GM15510 (cell line): ENCODE measurements around the gene DUSP28.

Experiments used
- POLR2A ChIP-seq: IDR thresholded peaks from 3 replicates; pipeline ENCODE4 v1.6.1; 2011; ENCODE audit warnings: borderline replicate concordance; ENCODE audit not compliant: insufficient read length; ENCODE audit errors: extremely low read depth

The DUSP28 gene, protein sequence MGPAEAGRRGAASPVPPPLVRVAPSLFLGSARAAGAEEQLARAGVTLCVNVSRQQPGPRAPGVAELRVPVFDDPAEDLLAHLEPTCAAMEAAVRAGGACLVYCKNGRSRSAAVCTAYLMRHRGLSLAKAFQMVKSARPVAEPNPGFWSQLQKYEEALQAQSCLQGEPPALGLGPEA

DNA sequence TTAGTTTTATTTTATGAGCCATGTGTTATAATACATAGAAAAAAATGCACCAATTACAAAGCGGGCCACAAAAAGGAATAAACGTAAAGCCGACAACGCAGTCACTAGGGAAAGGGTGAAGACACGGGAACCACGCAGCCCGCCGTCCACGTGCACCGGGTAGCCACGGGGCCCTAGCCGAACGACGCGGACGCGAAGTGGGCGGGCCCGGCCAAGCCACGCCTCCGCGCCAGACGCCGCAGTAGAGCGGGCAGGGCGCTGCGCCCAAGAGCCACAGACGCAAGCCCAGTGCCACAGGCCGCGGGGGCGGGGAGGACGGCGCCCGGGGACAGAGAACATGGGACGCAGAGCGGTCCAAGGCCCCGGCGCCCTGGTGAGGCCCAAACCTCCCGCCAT is at the start of gene DUSP28:
Gene DUSP28 (plus strand): TSS at position 274 of the 396 bp plus-strand sequence. CDS start 328 bp downstream, outside the sequence.
- TF ChIP-seq POLR2A, result peak; percentile 91

GRCh38 chr2:240510513-240511210 is 49.5 kb upstream of the DUSP28 start:
- TF ChIP-seq POLR2A, result no peak

DNA sequence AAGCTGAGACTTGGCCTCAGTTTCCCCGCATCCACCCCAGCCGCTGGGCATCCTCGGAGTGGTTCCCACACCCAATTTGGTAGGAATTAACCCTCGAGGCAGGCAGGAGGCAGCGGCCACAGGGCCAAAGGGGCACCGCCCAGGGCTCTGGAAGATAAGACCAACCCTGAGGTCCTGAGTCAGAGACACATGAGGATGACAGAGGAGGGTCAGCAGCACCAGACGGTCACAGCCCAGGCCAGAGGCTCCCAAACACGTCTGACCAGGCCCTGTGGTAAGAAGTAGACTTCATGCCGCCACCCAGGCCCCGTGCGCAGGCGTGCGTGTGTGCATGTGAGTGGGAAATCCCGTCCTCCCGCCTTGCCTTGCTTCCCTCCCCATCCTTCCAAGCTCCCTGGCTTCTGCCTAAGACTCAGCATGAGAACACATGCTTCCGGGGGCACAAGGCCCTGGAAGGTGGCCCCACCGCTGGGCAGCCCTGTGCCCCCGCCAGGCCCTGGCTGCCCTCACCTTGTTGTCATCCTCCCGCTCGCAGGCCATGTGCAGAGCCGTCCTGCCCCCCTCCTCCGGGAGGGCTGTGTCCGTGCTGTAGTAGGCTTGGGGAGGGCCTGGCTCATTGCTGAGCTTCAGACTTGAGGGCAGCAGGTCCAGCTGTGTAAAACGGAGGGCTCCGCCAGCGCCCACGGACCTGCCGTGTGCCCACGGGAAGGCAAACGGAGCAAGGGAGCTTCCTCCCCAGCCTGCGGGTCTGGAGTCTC is 48.6 kb upstream of the DUSP28 start:
- no peak for TF ChIP-seq POLR2A

- no peak for TF ChIP-seq POLR2A
Observed at GRCh38 chr2:240512109-240512485, 48.1 kb upstream of the DUSP28 start.

DNA sequence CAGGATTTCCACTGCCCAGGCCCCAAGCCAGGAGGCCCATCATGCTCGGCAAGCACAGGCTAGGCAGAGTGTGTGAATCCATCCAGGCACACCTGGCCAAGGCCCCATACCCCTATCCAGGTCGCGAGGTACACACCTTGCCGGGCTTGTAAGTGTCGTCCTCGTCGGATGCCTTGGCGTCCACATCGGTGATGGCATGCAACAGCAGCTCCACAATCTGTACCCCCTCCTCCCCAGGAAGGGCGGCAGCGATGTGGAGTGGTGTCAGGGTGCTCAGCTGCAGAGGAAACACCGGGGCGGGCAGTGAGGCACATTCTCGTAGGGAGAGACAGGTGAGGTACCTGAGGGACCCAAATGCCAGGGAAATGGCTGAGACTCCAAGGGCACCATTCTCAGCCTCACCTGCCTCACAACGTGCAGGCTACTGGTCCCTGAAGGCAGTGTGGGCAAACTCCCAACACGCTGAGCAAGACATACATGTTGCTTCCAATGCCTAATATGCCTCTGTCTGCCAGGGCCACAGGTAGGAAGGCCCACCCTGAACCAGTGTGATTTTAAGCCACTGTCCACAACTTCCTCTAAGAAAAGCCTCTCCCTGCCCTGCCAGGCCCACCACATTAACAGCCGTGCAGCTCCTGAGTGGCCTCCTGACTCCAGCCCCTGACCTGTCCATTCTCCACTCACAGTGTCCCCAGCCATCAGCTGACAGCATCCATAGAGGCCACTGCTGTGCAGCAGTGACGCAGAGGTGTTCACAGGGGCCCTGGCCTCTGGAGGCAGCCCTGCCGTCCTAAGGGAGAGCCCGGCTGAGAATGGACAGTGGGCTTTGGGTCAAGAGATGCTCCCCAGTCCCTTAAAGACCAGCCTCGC is 47.3 kb upstream of the DUSP28 start:
- TF ChIP-seq POLR2A, result no peak

- no peak for TF ChIP-seq POLR2A
Observed at GRCh38 chr2:240513549-240514287, 46.4 kb upstream of the DUSP28 start.

DNA sequence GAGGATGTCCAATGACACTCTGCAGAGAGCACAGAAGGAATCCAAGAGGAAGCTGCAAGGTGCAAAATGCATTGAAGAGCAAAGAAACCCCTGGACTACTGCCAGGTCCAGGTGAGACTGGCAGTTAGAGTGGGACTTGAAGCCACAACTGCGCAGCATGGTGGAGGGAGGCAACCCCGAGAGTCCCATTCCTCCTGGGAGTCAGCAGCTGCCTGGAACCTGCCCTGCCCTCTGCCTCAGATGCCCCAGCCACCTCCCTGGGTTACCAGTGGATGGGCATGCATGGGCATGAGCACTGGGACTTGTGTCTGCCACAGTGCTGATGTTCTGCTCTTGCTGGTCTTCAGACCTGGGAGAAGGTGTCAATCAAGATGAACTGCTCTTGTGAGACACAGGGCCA is 45.5 kb upstream of the DUSP28 start:
- TF ChIP-seq POLR2A, result no peak

GRCh38 chr2:240517342-240517741 is 42.8 kb upstream of the DUSP28 start:
- TF ChIP-seq POLR2A, result no peak

DNA sequence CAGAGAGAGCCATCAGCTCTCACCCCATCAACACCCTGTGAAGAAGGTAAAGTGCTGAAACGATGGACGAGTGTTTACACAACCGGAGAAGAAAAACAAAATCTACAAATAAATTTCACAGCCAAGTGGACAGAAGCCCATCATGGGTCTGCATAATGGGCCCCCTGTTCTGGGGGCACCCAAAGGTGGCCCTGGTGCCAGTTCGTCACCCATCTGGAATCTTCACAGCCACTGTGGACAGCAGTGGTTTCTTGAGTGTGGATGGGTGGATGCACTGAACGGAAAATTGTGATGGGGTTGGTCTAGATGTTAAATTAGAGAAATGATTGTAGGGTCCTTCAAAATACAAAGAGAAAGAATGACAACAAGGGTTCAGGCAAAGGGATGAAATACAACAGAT is 41.2 kb upstream of the DUSP28 start:
- no peak for TF ChIP-seq POLR2A

DNA sequence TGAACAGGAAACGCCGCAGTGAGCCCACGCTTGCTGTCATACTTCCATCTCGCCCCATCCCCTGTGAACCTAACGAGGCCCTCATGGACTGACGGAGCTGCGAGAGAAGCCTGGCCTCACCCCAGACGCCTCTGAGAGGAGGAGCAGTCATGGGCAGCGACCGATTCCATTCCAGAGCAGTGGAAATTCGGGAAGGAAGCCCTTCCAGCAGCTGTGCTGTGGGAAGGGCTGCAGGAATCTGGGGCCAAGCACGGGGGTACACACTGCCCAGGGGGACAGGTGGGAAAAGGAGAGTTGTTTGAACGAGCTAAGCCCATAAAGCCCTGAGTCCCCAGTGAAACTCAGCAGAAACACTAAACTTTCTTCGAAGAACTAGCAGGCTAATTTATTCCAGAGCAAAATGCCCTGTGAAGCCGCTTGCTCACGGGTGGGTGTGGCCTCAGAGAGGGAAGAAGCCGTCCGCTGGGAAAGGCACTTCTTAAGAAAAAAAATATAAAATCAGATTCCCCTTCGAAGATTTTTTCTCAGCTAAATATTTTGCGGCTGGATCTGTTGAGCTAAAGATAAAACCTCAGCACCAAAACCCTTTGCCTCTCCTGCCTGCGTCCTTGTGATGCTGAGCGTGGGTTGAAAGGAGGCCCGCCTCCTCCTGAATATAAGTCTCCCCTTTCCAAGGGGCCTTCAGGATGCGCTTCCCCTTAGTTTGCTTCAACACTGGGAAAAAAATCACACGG is 40.6 kb upstream of the DUSP28 start:
- no peak for TF ChIP-seq POLR2A

DNA sequence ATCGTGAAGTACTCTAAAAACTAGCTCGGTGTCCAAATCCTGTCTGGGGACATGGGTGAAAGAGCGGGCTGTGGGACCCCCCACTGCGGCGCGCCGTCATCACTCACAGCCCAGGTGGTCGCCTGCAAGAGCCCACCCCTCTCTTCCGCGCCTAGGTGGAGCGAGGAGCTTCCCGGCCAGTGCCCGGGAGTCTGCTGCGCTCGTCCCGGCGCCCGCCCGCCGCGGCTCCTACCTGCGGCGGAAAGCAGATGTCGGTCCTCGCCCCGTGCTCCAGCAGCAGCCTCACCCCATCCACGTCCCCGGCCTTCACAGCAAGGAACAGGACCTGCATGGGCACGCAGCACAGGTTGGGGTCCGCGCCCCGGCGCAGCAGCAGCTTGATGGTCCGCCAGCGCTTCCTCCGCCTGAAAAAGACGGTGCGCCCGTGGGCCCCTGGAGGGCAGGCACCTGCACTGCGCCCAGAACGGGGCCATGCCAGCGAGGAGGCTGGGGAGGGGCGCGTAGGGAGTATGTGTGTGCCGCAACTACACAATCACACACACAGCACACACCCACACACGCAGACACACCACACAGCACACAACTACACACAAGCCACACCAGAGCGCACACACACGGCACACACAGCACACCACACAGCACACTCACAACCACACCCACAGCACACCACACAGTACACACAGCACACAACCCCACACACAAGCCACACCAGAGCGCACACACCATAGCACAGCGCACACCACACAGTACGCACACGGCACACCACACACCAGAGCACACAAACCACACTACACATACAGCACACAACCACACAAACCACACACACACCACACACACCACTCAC is 39.8 kb upstream of the DUSP28 start:
- TF ChIP-seq POLR2A, result no peak

GRCh38 chr2:240520974-240521350 is 39.2 kb upstream of the DUSP28 start:
- no peak for TF ChIP-seq POLR2A

- no peak for TF ChIP-seq POLR2A
Observed at GRCh38 chr2:240522406-240522805, 37.8 kb upstream of the DUSP28 start.
